Measurements from ENCODE around the gene TMEM52B. TPM values are rescaled to one million over a fixed set of nuclear protein-coding genes. Genes with fewer than 3 reads are reported as not detected.

The TMEM52B gene
- total and polyA plus RNA-seq, 2 of the 13 experiments (the other 11 are each of a cell fraction or from before 2014, with no cell fraction given) = not detected

GRCh38 chr12:10211940-10212738 is 33.3 kb downstream of the TMEM52B start (continued):
- TF ChIP-seq DMTF1 (CRISPR knock-in tag; IDR thresholded peaks at IDR 0.05) (no peak), CCDC6 (CRISPR knock-in tag; IDR thresholded peaks at IDR 0.05) (no peak), ISX (CRISPR knock-in tag; conservative IDR thresholded peaks at IDR 0.05) (no peak), ZNF235 (CRISPR knock-in tag; IDR thresholded peaks at IDR 0.05; ENCODE audit: borderline replicate concordance) (no peak), ZNF782 (CRISPR knock-in tag; IDR thresholded peaks at IDR 0.05; ENCODE audit: borderline replicate concordance) (no peak), MAZ (IDR thresholded peaks at IDR 0.05; ENCODE audit: borderline replicate concordance, low read depth, low read length) (peak; percentile 99), MAZ (CRISPR knock-in tag; IDR thresholded peaks at IDR 0.05; ENCODE audit: low read depth) (peak; percentile 96), ZFP41 (CRISPR knock-in tag; IDR thresholded peaks at IDR 0.05; ENCODE audit: borderline replicate concordance) (no peak), AHR (CRISPR knock-in tag; IDR thresholded peaks at IDR 0.05) (no peak), ZNF350 (CRISPR knock-in tag; IDR thresholded peaks at IDR 0.05; ENCODE audit: borderline replicate concordance, low read depth) (no peak; the same call in 1 of the 2 replicates), SP4 (CRISPR knock-in tag; IDR thresholded peaks at IDR 0.05) (peak; percentile 49), TEAD2 (CRISPR knock-in tag; IDR thresholded peaks at IDR 0.05) (no peak), ATF5 (CRISPR knock-in tag; IDR thresholded peaks at IDR 0.05; ENCODE audit: low read depth) (no peak), ARNTL (CRISPR knock-in tag; IDR thresholded peaks at IDR 0.05) (no peak), HOXA9 (CRISPR knock-in tag; IDR thresholded peaks at IDR 0.05; ENCODE audit: borderline replicate concordance) (no peak), ZFP37 (CRISPR knock-in tag; IDR thresholded peaks at IDR 0.05; ENCODE audit: borderline replicate concordance) (no peak), ZKSCAN8 (CRISPR knock-in tag; IDR thresholded peaks at IDR 0.05; ENCODE audit: borderline replicate concordance) (no peak; the same call in 1 of the 2 replicates), ZNF709 (CRISPR knock-in tag; IDR thresholded peaks at IDR 0.05) (0 out of 2 replicates have a peak, but pooled peaks have one; percentile 23), U2AF2 (IDR thresholded peaks at IDR 0.05; ENCODE audit: low read depth, low read length) (no peak), ZNF850 (CRISPR knock-in tag; conservative IDR thresholded peaks at IDR 0.05) (no peak), MYC (CRISPR knock-in tag; IDR thresholded peaks at IDR 0.05; ENCODE audit: borderline replicate concordance) (peak; percentile 48; the same call in 1 of the 2 replicates), NCOA2 (CRISPR knock-in tag; IDR thresholded peaks at IDR 0.05) (0 out of 2 replicates have a peak, but pooled peaks have one; percentile 32)
- TF ChIP-seq, protein P1, sequence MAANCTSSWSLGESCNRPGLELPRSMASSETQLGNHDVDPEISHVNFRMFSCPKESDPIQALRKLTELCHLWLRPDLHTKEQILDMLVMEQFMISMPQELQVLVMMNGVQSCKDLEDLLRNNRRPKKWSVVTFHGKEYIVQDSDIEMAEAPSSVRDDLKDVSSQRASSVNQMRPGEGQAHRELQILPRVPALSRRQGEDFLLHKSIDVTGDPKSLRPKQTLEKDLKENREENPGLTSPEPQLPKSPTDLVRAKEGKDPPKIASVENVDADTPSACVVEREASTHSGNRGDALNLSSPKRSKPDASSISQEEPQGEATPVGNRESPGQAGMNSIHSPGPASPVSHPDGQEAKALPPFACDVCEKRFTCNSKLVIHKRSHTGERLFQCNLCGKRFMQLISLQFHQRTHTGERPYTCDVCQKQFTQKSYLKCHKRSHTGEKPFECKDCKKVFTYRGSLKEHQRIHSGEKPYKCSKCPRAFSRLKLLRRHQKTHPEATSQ (CRISPR knock-in tag; IDR thresholded peaks at IDR 0.05; ENCODE audit: borderline replicate concordance) = no peak
- TF ChIP-seq, protein P2, sequence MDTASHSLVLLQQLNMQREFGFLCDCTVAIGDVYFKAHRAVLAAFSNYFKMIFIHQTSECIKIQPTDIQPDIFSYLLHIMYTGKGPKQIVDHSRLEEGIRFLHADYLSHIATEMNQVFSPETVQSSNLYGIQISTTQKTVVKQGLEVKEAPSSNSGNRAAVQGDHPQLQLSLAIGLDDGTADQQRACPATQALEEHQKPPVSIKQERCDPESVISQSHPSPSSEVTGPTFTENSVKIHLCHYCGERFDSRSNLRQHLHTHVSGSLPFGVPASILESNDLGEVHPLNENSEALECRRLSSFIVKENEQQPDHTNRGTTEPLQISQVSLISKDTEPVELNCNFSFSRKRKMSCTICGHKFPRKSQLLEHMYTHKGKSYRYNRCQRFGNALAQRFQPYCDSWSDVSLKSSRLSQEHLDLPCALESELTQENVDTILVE (CRISPR knock-in tag; IDR thresholded peaks at IDR 0.05) = no peak
- TF ChIP-seq, protein P3, sequence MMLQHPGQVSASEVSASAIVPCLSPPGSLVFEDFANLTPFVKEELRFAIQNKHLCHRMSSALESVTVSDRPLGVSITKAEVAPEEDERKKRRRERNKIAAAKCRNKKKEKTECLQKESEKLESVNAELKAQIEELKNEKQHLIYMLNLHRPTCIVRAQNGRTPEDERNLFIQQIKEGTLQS (CRISPR knock-in tag; IDR thresholded peaks at IDR 0.05) = no peak

Measured in HepG2 (cell line).